Suppressor macrophage (primary cell): ENCODE data around the gene AMBRA1.
A peak's percentile ranks its signal among the peaks of the same experiment; 100 is the strongest.

ENCODE experiments used
- DNase-seq, 4 experiments: peaks; one replicate each; pipeline ENCODE4 v3.0.0-alpha.2; 2020 to 2022

Gene AMBRA1

GRCh38 chr11:46533396-46534100 is 60.3 kb downstream of the AMBRA1 start:
- DNase-seq: no peak

- no peak for DNase-seq
Observed at GRCh38 chr11:46529928-46530574, 63.8 kb downstream of the AMBRA1 start.

- DNase-seq: peak; percentile 60 to 80 (median 66)
Observed at GRCh38 chr11:46529095-46529905, 64.5 kb downstream of the AMBRA1 start.

- peak; percentile 18 to 61 (median 46) for DNase-seq
Observed at GRCh38 chr11:46528445-46529094, 65.3 kb downstream of the AMBRA1 start.

GRCh38 chr11:46527591-46528130 is 66.2 kb downstream of the AMBRA1 start:
- peak; percentile 25 to 84 (median 62) for DNase-seq

- no peak for DNase-seq
Observed at GRCh38 chr11:46526216-46527215, 67.3 kb downstream of the AMBRA1 start.

- peak in 3 of 4 experiments; percentile 28 to 46 (median 41) for DNase-seq
Observed at GRCh38 chr11:46524201-46524770, 69.5 kb downstream of the AMBRA1 start.

GRCh38 chr11:46523290-46523689 is 70.5 kb downstream of the AMBRA1 start:
- DNase-seq: no peak

- no peak for DNase-seq
Observed at GRCh38 chr11:46522682-46523281, 71.0 kb downstream of the AMBRA1 start.

- peak; percentile 21 to 70 (median 62) for DNase-seq
Observed at GRCh38 chr11:46521961-46522681, 71.7 kb downstream of the AMBRA1 start.

- no peak for DNase-seq
Observed at GRCh38 chr11:46520971-46521745, 72.7 kb downstream of the AMBRA1 start.

- DNase-seq: no peak
Observed at GRCh38 chr11:46519351-46519750, 74.5 kb downstream of the AMBRA1 start.

- DNase-seq: peak; percentile 56 to 71 (median 68)
Observed at GRCh38 chr11:46518928-46519327, 74.9 kb downstream of the AMBRA1 start.

GRCh38 chr11:46514370-46514769 is 79.5 kb downstream of the AMBRA1 start:
- DNase-seq: no peak

GRCh38 chr11:46513934-46514342 is 79.9 kb downstream of the AMBRA1 start:
- peak; percentile 28 to 42 (median 33) for DNase-seq

- DNase-seq: no peak
Observed at GRCh38 chr11:46512261-46512881, 81.5 kb downstream of the AMBRA1 start.

- DNase-seq: no peak
Observed at GRCh38 chr11:46511342-46511741, 82.5 kb downstream of the AMBRA1 start.

- no peak for DNase-seq
Observed at GRCh38 chr11:46508360-46508759, 85.5 kb downstream of the AMBRA1 start.

GRCh38 chr11:46506483-46506791 is 87.4 kb downstream of the AMBRA1 start:
- peak in 2 of 4 experiments; percentile 13 to 25 for DNase-seq
